Skeletal muscle tissue (tissue), 4 donors: ENCODE results near the gene PRTN3. TPM values are rescaled to one million over a fixed set of nuclear protein-coding genes. Genes with fewer than 3 reads are reported as not detected.

Experiments
- H3K27ac ChIP-seq: one replicate; pipeline ENCODE4 v1.7.0; 2013; ENCODE audit warnings: mild to moderate bottlenecking, low read depth, low read length, inconsistent platforms
- H3K27me3 ChIP-seq, 3 donors: one replicate each; pipeline ENCODE4 v1.7.0; 2013; ENCODE audit warnings: low read length in 3 of 3; ENCODE audit not compliant: control insufficient read depth in 3 of 3, insufficient read depth in 3 of 3
- H3K36me3 ChIP-seq, 3 donors: one replicate each; pipeline ENCODE4 v1.7.0; 2013; ENCODE audit warnings: low read length in 3 of 3; ENCODE audit not compliant: control insufficient read depth in 3 of 3, insufficient read depth in 3 of 3
- H3K4me1 ChIP-seq, 3 donors: one replicate each; pipeline ENCODE4 v1.7.0; 2013; ENCODE audit warnings: low read length in 3 of 3, mild to moderate bottlenecking in 3 of 3; ENCODE audit not compliant: control insufficient read depth in 3 of 3, insufficient read depth in 3 of 3
- H3K4me3 ChIP-seq, 3 donors: one replicate each; pipeline ENCODE4 v1.7.0; 2013; ENCODE audit warnings: low read length in 3 of 3
- H3K9ac ChIP-seq, 3 donors: one replicate each; pipeline ENCODE4 v1.7.0; 2013; ENCODE audit warnings: low read length in 3 of 3, mild to moderate bottlenecking in 3 of 3, moderate library complexity in 2 of 3, low read depth in 1 of 3
- H3K9me3 ChIP-seq, 3 donors: one replicate each; pipeline ENCODE4 v1.7.0; 2013; ENCODE audit warnings: low read length in 3 of 3; ENCODE audit not compliant: control insufficient read depth in 3 of 3
- total RNA-seq: library from RNA; depleted of rRNA; stranded (reverse); fragments of >200 nt; gene quantifications from one replicate; pipeline ENCODE4 v1.2.3, GENCODE V29; 2014
- donor health status: Osteomylitis.

Gene PRTN3, protein sequence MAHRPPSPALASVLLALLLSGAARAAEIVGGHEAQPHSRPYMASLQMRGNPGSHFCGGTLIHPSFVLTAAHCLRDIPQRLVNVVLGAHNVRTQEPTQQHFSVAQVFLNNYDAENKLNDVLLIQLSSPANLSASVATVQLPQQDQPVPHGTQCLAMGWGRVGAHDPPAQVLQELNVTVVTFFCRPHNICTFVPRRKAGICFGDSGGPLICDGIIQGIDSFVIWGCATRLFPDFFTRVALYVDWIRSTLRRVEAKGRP
- 4.7 TPM for total RNA-seq

DNA sequence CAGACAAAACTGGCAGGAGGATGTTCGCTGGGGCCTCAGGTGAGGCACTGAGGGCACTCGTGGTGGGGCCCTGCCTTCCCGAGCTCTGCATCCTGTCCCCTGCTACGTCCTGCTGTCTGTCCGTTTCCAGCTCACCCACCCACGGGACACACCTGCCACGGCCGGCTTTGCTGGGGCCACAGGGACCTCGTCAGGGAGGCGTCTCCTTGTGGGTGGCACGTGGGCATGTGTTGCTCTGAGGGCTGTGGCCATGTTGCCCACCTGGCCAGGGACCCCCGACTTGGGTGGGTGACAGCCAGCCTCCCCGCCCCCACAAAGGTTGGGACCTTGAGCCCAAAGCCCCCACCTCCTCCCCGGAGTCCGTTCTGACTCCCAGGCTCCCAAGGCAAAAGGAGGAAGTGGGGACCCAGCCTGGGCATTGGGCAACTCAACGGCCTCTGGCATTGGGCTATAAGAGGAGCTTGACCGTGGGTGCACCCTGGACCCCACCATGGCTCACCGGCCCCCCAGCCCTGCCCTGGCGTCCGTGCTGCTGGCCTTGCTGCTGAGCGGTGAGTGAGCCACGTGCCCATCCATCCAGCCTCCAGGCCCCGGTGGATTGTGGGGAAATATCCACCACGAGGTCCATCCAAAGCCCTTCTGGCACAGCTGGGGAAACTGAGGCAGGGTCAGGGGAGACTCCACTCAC, at the start of gene PRTN3:
TSS of gene PRTN3 (plus strand) at position 481 of the 688 bp plus-strand sequence. CDS start at position 491, 10 bp downstream.
- Histone ChIP-seq H3K4me1 (peaks cover 2 to 6% (median 6%) of the 10 kb centered on the region in 3 donors), H3K4me3 (no peak within 1 kb of the TSS), H3K27me3 (peaks cover 39 to 55% (median 39%) of the 10 kb centered on the region in 3 donors), H3K36me3 (no peaks in the 10 kb centered on the region), H3K9ac (no peak within 1 kb of the TSS), H3K9me3 (no peaks in the 10 kb centered on the region), H3K27ac (no peak within 1 kb of the TSS)

DNA sequence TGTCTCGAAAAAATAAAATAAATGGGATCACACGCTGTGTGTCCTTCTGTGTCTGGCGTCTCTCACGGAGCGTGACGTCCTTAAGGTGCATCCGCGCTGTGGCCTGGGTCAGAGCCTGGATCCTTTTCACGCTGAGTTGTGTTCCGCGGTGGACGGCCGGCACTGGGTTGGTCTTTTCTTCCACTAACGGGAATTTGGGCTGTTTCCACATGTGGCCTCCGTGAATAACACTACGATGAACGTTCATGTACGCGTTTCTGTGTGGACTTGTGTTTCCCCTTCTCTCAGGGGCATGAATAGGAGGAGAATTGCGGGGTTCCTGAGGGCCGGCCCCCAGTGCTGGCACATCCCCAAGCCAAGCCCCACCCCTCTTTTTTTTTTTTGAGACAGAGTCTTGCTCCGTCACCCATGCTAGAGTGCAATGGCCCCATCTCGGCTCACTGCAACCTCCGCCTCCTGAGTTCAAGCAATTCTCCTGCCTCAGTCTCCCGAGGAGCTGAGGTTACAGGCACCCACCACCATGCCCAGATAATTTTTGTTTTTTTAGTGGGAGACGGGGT, 49.7 kb upstream of the PRTN3 start:
- no peak overlapping the region for H3K4me3 ChIP-seq
- no peak overlapping the region for H3K27ac ChIP-seq
- H3K9me3 ChIP-seq, result no peaks in the 10 kb centered on the region
- H3K27me3 ChIP-seq, result no peaks in the 10 kb centered on the region
- H3K4me1 ChIP-seq, result peaks cover 20 to 27% (median 25%) of the 10 kb centered on the region in 3 donors
- H3K9ac ChIP-seq, result no peak overlapping the region
- H3K36me3 ChIP-seq, result no peaks in the 10 kb centered on the region

DNA sequence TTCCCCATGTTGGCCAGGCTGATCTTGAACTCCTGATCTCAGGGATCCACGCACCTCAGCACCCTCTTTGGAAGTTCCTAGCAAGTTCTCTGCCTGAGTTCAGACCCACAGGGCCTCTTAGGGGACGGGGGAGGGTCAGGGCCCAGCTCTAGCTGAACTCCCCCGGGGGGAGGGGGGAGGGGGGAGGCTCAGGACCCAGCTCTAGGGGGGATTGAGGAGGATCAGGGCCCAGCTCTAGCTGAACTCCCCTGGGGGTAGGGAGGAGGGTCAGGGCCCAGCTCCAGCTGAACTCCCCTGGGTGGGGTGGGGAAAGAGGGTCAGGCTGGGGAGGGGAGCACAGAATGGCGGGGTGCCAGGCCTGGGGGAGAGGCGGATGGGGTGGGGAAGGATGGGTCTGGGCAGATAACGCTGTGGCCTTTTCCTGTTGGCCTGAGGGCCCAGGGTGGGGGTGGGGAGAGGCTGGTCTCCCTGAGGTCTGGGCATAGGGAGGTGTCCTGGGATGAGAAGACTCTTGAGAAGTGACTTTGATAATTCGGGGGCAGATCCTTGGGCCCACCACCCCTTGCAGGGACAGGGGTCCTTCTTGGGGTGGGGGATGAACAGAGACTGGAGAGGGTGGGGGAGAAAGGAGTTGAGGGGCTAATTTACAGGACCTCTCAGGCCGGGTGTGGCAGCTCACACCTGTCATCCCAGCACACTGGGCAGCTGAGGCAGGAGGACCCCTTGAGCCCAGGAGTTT, 49.1 kb upstream of the PRTN3 start:
- Histone ChIP-seq H3K9ac (no peak overlapping the region), H3K27me3 (no peaks in the 10 kb centered on the region), H3K9me3 (no peaks in the 10 kb centered on the region), H3K4me3 (no peak overlapping the region), H3K4me1 (peaks cover 22 to 34% (median 27%) of the 10 kb centered on the region in 3 donors), H3K27ac (no peak overlapping the region), H3K36me3 (no peaks in the 10 kb centered on the region)

DNA sequence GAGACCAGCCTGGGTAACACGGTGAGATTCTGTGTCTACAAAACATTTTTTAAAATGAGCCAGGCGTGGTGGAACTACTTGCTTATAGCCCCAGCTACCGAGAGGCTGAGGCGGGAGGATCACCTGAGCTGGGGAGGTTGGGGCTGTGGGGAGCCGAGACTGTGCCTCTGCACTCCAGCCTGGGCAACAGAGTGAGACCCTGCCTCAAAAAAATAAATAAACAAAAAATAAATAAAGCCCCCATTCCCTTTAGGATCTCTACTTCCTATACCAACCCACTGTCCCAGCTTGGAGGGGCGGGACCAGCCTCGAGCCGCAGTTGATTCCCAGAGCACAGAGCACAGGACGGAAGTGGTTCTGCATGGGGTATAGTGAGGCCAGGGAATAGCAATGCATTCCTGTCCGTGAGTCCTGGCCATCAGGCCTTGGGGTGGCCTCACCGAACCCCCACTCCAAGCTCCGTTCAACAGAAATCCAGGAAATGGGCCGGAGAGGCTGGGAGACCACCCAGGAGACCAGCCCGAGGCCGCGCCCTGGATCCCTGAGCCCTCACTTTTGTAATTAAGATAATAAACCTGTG, 48.4 kb upstream of the PRTN3 start:
- Histone ChIP-seq H3K4me3 (no peak overlapping the region), H3K9ac (no peak overlapping the region), H3K27me3 (no peaks in the 10 kb centered on the region), H3K27ac (no peak overlapping the region), H3K36me3 (no peaks in the 10 kb centered on the region), H3K9me3 (no peaks in the 10 kb centered on the region), H3K4me1 (peaks cover 22 to 34% (median 27%) of the 10 kb centered on the region in 3 donors)

DNA sequence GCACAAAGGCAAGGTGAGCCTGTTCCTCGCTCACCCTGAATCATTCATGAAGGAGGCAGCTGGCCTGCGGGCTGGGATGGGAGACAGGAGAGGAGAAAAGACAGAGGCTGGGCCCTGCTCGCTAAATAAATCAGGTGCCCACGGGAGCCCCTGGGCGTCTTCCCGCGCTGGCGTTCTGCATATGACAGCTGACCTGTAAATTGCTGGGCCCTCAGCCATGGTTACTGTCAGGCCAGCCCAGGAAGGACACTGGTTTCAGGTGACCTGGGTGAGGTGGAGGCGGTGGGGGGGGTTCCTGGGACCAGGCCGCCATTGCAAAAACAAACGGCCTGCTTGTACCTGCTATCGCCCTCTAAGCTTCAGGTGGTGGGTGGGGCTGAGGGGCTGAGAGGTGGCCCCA, 47.0 kb upstream of the PRTN3 start:
- peaks cover 25 to 36% (median 32%) of the 10 kb centered on the region in 3 donors for H3K4me1 ChIP-seq
- no peaks in the 10 kb centered on the region for H3K27me3 ChIP-seq
- no peaks in the 10 kb centered on the region for H3K9me3 ChIP-seq
- H3K9ac ChIP-seq, result no peak overlapping the region
- no peak overlapping the region for H3K27ac ChIP-seq
- H3K36me3 ChIP-seq, result no peaks in the 10 kb centered on the region
- H3K4me3 ChIP-seq, result no peak overlapping the region

DNA sequence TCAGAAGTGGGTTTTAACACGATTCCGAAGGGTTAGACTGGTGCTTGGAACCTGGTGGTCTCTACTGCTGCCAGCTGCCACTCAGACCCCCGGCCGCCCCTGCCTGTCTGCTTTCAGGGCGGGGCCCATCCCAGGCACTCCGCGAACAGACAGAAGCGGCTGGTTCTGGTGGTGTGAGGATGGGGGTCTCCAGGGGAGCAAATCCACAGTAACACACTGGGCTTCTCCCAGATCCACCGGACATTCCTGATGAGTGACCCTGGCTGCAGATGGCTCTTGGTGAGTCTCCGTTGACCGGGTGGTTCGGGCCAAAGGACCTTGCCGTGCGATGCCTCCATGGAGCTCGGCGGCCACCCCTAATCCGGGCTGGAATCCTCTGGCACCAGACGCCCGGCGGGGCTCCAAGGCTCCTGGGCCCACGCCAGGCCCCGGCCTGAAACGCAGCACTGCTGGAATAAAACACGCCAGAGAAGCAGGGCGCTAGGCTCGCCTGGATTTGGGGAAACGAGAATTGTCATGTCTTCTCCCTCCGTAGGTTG, 45.7 kb upstream of the PRTN3 start:
- Histone ChIP-seq H3K4me1 (peaks cover 31 to 39% (median 38%) of the 10 kb centered on the region in 3 donors), H3K27ac (peak overlapping the region; percentile 75)

DNA sequence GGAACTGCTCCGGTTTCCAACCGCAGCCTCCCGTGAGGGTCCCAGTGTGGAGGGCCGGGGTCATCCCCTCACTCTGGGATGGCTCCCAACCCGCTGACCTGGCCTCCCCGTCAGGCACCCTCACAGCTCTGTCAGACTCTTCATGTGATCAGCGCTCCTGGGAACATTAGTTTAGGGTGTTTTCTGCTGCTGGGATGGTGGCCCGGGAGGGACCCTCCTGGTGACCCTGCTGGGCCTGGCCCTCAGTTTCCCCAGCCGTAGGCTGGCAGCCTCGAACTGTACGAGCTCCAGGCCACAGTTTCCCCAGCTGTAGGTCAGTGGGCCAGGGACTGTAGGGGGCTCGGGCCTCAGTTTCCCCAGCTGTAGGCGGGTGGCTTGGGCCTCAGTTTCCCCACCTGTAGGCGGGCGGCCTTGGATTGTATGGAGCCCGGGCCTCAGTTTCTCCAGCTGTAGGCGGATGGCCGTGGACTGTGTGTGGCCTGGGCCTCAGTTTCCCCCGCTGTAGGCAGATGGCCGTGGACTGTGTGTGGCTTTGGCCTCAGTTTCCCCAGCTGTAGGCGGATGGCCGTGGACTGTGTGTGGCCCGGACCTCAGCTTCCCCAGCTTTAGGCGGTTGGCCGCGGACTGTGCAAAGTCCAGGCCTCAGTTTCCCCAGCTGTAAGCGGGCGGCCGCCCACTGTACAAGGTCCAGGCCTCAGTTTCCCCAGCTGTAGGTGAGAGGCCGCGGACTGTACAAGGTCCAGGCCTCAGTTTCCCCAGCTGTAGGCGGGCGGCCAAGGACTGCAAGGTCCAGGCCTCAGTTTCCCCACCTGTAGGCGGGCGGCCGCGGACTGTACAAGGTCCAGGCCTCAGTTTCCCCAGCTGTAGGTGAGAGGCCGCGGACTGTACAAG, 44.9 kb upstream of the PRTN3 start:
- H3K27me3 ChIP-seq, result no peaks in the 10 kb centered on the region
- peak overlapping the region; percentile 78 for H3K27ac ChIP-seq
- H3K4me3 ChIP-seq, result peak overlapping the region; percentile 78 to 90 (median 87)
- H3K36me3 ChIP-seq, result peaks cover 6 to 9% (median 6%) of the 10 kb centered on the region in 3 donors
- H3K4me1 ChIP-seq, result peaks cover 39 to 47% (median 46%) of the 10 kb centered on the region in 3 donors
- peak overlapping the region; percentile 68 to 94 (median 91) for H3K9ac ChIP-seq
- no peaks in the 10 kb centered on the region for H3K9me3 ChIP-seq

More for the DNA sequence above, 45.7 kb upstream of the PRTN3 start:
- Histone ChIP-seq H3K9ac (peak overlapping the region; percentile 68 to 79 (median 73)), H3K4me3 (peak overlapping the region; percentile 65 to 90 (median 87)), H3K9me3 (no peaks in the 10 kb centered on the region), H3K27me3 (no peaks in the 10 kb centered on the region), H3K36me3 (peaks cover 2 to 6% (median 4%) of the 10 kb centered on the region in 3 donors)

DNA sequence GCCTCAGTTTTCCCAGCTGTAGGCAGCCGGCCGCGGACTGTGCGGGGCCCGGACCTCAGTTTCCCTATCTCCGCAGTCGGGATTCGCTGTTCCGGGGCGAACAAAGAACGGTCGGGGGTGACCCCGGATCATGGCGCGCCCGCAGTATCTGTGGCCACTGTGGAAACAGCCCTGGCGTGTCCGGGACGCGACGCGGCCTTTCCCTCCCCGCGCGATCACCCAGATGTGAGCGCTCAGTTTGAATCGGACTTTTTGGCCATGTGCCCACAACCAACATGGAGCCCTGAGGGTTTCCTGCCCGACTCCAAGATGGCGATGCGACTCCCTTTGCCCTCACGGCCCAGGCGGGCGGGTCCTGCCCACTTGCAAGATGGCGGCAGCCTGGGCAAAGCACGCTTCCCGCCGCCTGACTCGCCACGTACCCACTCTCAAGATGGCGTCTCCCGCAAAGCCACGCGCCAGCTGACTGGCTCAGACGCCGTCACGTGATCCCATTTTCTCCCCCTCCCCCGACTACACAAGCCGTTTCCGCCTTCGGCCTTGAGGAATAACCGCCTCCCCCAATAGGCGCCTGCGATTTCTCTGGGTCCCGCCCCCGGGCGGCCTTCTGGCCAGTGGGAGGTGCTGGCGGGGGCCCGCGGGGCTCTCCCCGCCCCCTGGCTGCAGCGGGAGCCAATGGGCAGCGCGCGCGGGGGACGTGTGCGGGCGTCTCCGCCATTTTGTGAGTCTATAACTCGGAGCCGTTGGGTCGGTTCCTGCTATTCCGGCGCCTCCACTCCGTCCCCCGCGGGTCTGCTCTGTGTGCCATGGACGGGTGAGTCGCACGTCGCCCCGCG, 43.9 kb upstream of the PRTN3 start, which contains the start of gene PTBP1:
TSS of gene PTBP1 (plus strand) at position 761 of the 836 bp plus-strand sequence. CDS start at position 807, 46 bp downstream.
- peaks cover 49 to 56% (median 54%) of the 10 kb centered on the region in 3 donors for H3K4me1 ChIP-seq
- peaks cover 6 to 9% (median 6%) of the 10 kb centered on the region in 3 donors for H3K36me3 ChIP-seq

More for the DNA sequence above, 43.9 kb upstream of the PRTN3 start, which contains the start of gene PTBP1:
- Histone ChIP-seq H3K9me3 (no peaks in the 10 kb centered on the region), H3K9ac (peak within 1 kb of the TSS; percentile 88 to 94 (median 91)), H3K27ac (peak within 1 kb of the TSS; percentile 78), H3K27me3 (no peaks in the 10 kb centered on the region), H3K4me3 (peak within 1 kb of the TSS; percentile 87 to 93 (median 90))
